VCaP (cell line): Measurements from ENCODE around the gene LRRFIP1.

Source experiments
- H3K27ac ChIP-seq: fragments of 450-650 bp; 2 replicates; pipeline ENCODE4 v1.5.1; 2017
- CTCF ChIP-seq: fragments of 450-650 bp; conservative IDR thresholded peaks from 2 replicates; pipeline ENCODE4 v1.5.1; 2017; ENCODE audit warnings: mild to moderate bottlenecking, moderate library complexity

The LRRFIP1 gene

GRCh38 chr2:237633061-237633561 lies 5.7 kb downstream of the LRRFIP1 start:
- H3K27ac ChIP-seq = no peak overlapping the region
- TF ChIP-seq CTCF = no peak

GRCh38 chr2:237636578-237636977 lies 9.2 kb downstream of the LRRFIP1 start:
- TF ChIP-seq CTCF = no peak

GRCh38 chr2:237637429-237638135 lies 10.2 kb downstream of the LRRFIP1 start:
- TF ChIP-seq CTCF = no peak
- no peak overlapping the region for H3K27ac ChIP-seq

More at GRCh38 chr2:237636578-237636977, 9.2 kb downstream of the LRRFIP1 start:
- H3K27ac ChIP-seq = no peak overlapping the region

- no peak for TF ChIP-seq CTCF
Observed at GRCh38 chr2:237638176-237638575, 10.8 kb downstream of the LRRFIP1 start.

GRCh38 chr2:237639052-237639835 lies 11.9 kb downstream of the LRRFIP1 start:
- no peak for TF ChIP-seq CTCF
- no peak overlapping the region for H3K27ac ChIP-seq

More at GRCh38 chr2:237638176-237638575, 10.8 kb downstream of the LRRFIP1 start:
- no peak overlapping the region for H3K27ac ChIP-seq

GRCh38 chr2:237639836-237640220 lies 12.4 kb downstream of the LRRFIP1 start:
- no peak for TF ChIP-seq CTCF
- H3K27ac ChIP-seq = no peak overlapping the region

- TF ChIP-seq CTCF = no peak
Observed at GRCh38 chr2:237640493-237640998, 13.2 kb downstream of the LRRFIP1 start.

More at GRCh38 chr2:237640493-237640998, 13.2 kb downstream of the LRRFIP1 start:
- H3K27ac ChIP-seq = no peak overlapping the region
